K562 (cell line): ENCODE results near the gene CACNA1C. TPM values are rescaled to one million over a fixed set of nuclear protein-coding genes. Genes with fewer than 3 reads are reported as not detected.

ENCODE experiments used
- ATAC-seq: fragments of 200-7000 bp; cut with Tn5 transposase; 3 replicates; pipeline ENCODE4 v1.9.1; 2020; ENCODE audit warnings: moderate library complexity
- BruUV-seq: library from RNA; stranded (reverse); fragments of 400-500 nt; replicated peaks from 2 replicates; lab custom pipeline; 2021; lab: Mats Ljungman, UMichigan
- CTCF ChIA-PET: fragments of 300-600 bp; formaldehyde crosslinking; extraction: SDS; loops from one replicate; lab custom pipeline; 2021; ENCODE audit warnings: low intra/inter-chr PET ratio; lab: Yijun Ruan, JAX
- POLR2A ChIA-PET: fragments of 300-600, 350-650 bp; sonication (Branson Sonifier 250); formaldehyde crosslinking; extraction: SDS; loops from one replicate; lab custom pipeline; 2021; ENCODE audit warnings: antibody characterized with exemption, inconsistent platforms; lab: Yijun Ruan, JAX
- DNase-seq, 4 experiments: peaks; one replicate each; pipeline versions ENCODE4 v3.0.0 to v3.0.0-alpha.2; 2011 to 2018; ENCODE audit warnings: low spot score in 3 of 4, mixed read lengths in 3 of 4; ENCODE audit errors: extremely low read depth in 1 of 4
- FAIRE-seq: peaks from 2 replicates; lab custom pipeline; 2011; peaks lifted over from hg19 to GRCh38; lab: Jason Lieb, UNC
- H2AFZ ChIP-seq: 2 replicates; pipeline ENCODE4 v1.6.0; 2011; ENCODE audit warnings: low read depth, low read length, control low read depth, inconsistent platforms
- H3K27ac ChIP-seq: fragments of 200-600 bp; 3 replicates; pipeline ENCODE4 v1.8.0; 2011; ENCODE audit warnings: low read depth, mild to moderate bottlenecking, control low read depth, inconsistent platforms, low read length, moderate library complexity, mixed read lengths; ENCODE audit errors: extremely low read depth
- H3K27me3 ChIP-seq, 2 experiments: fragments of 300-600 bp in 1 of 2; 2 replicates in 1 of 2; 3 replicates in 1 of 2; pipeline versions ENCODE4 v1.6.0 to v1.8.0; 2011; ENCODE audit warnings: inconsistent platforms in 2 of 2, low read length in 2 of 2, mild to moderate bottlenecking in 1 of 2, mixed read lengths in 1 of 2, moderate library complexity in 1 of 2; ENCODE audit not compliant: control insufficient read depth in 2 of 2, insufficient read depth in 2 of 2
- H3K36me3 ChIP-seq: fragments of 300-600 bp; 3 replicates; pipeline ENCODE4 v1.8.0; 2011; ENCODE audit warnings: mild to moderate bottlenecking, low read length, inconsistent platforms; ENCODE audit not compliant: control insufficient read depth, insufficient read depth
- H3K4me1 ChIP-seq, 2 experiments: fragments of 200-600 bp in 1 of 2; replicated peaks in 1 of 2; 2 replicates in 1 of 2; 3 replicates in 1 of 2; pipeline versions ENCODE4 v1.5.1 to v1.8.0; 2011; ENCODE audit warnings: inconsistent platforms in 2 of 2, low read length in 2 of 2, mild to moderate bottlenecking in 1 of 2, mixed read lengths in 1 of 2, moderate library complexity in 1 of 2; ENCODE audit not compliant: control insufficient read depth in 2 of 2, insufficient read depth in 2 of 2
- H3K4me2 ChIP-seq: 2 replicates; pipeline ENCODE4 v1.6.1; 2011; ENCODE audit warnings: low read length, control low read depth, inconsistent platforms, mixed read lengths; ENCODE audit not compliant: insufficient read depth
- H3K4me3 ChIP-seq: fragments of 200-600 bp; sonication (generic), shearing (Covaris generic); 2 replicates; pipeline ENCODE4 v1.5.1; 2016; ENCODE audit warnings: control low read depth, inconsistent platforms
- H3K79me2 ChIP-seq: fragments of 200-600 bp; 3 replicates; pipeline ENCODE4 v1.8.0; 2011; ENCODE audit warnings: low read length, inconsistent platforms; ENCODE audit not compliant: control insufficient read depth, insufficient read depth
- H3K9ac ChIP-seq, 2 experiments: 2 replicates each; pipeline versions ENCODE4 v1.6.0 to v1.6.1; 2011; ENCODE audit warnings: low read depth in 2 of 2, low read length in 2 of 2, control low read depth in 1 of 2, inconsistent platforms in 1 of 2, mild to moderate bottlenecking in 1 of 2, mixed read lengths in 1 of 2; ENCODE audit not compliant: insufficient read depth in 1 of 2
- H3K9me1 ChIP-seq: one replicate; pipeline ENCODE4 v1.6.0; 2011; ENCODE audit warnings: inconsistent platforms, mild to moderate bottlenecking, low read length, moderate library complexity; ENCODE audit not compliant: control insufficient read depth, insufficient read depth
- H3K9me3 ChIP-seq: replicated peaks from 2 replicates; pipeline ENCODE4 v1.5.1; 2011; ENCODE audit warnings: low read depth, low read length, inconsistent platforms; ENCODE audit not compliant: control insufficient read depth, insufficient read depth
- H4K20me1 ChIP-seq: replicated peaks from 2 replicates; pipeline ENCODE4 v1.6.1; 2011; ENCODE audit warnings: low read length, inconsistent platforms, mixed read lengths; ENCODE audit not compliant: control insufficient read depth, insufficient read depth
- ARNT ChIP-seq, 2 experiments: fragments of 450-650 bp; IDR thresholded peaks; 2 replicates each; pipeline ENCODE4 v1.6.1; 2016; ENCODE audit warnings: mild to moderate bottlenecking in 1 of 2
- EP400 ChIP-seq: fragments of 450-650 bp; IDR thresholded peaks from 2 replicates; pipeline ENCODE4 v1.6.1; 2017; ENCODE audit warnings: antibody characterized with exemption, mild to moderate bottlenecking, moderate library complexity
- GABPB2 ChIP-seq: fragments of 250-450 bp; sonication (Bioruptor Pico); conservative IDR thresholded peaks from 2 replicates; pipeline ENCODE4 v1.5.1; 2021; ENCODE audit warnings: mild to moderate bottlenecking
- GTF2F1 ChIP-seq: IDR thresholded peaks from 2 replicates; pipeline ENCODE4 v1.6.1; 2011; ENCODE audit warnings: low read depth, low read length, improper control_type of control experiment
- MNT ChIP-seq, 2 experiments: fragments of 450-650 bp; conservative IDR thresholded peaks; 2 replicates each; pipeline ENCODE4 v1.6.1; 2017; ENCODE audit warnings: mild to moderate bottlenecking in 2 of 2, moderate library complexity in 2 of 2
- MYC ChIP-seq, 2 experiments: fragments of 250-450 bp in 1 of 2; sonication (Bioruptor Pico) in 1 of 2; IDR thresholded peaks; 2 replicates each; pipeline versions ENCODE4 v1.5.1 to v1.6.1; 2012 to 2021; ENCODE audit warnings: low read depth in 2 of 2, borderline replicate concordance in 1 of 2, improper control_type of control experiment in 1 of 2, low read length in 1 of 2, mild to moderate bottlenecking in 1 of 2, moderate library complexity in 1 of 2
- NFE2 ChIP-seq: IDR thresholded peaks from 2 replicates; pipeline ENCODE4 v1.6.1; 2014; ENCODE audit warnings: antibody characterized with exemption, low read depth
- PTBP1 ChIP-seq: fragments of 200-400 bp; formaldehyde crosslinking; IDR thresholded peaks from 2 replicates; pipeline ENCODE4 v1.6.1; 2017; ENCODE audit warnings: low read depth, low read length
- RBBP5 ChIP-seq: fragments of 200-600 bp; sonication (generic); IDR thresholded peaks from 2 replicates; pipeline ENCODE4 v1.6.1; 2012; ENCODE audit warnings: borderline replicate concordance, mild to moderate bottlenecking, low read length, control low read depth, inconsistent platforms; ENCODE audit not compliant: insufficient read depth, poor library complexity, severe bottlenecking
- YY1 ChIP-seq, 3 experiments: IDR thresholded peaks; 2 replicates each; pipeline ENCODE4 v1.6.1; 2011; ENCODE audit warnings: low read length in 2 of 3, mild to moderate bottlenecking in 2 of 3, moderate library complexity in 2 of 3, borderline replicate concordance in 1 of 3, control low read depth in 1 of 3, low read depth in 1 of 3; ENCODE audit not compliant: insufficient read depth in 3 of 3, insufficient replicate concordance in 2 of 3, control insufficient read depth in 1 of 3, insufficient read length in 1 of 3; ENCODE audit errors: extremely low read depth in 1 of 3
- ZNF583 ChIP-seq: fragments of 250-450 bp; sonication (Bioruptor Pico); IDR thresholded peaks from 2 replicates; pipeline ENCODE4 v1.4.0; 2020
- ZNF695 ChIP-seq: fragments of 450-650 bp; formaldehyde crosslinking; IDR thresholded peaks from 2 replicates; pipeline ENCODE4 v1.4.0; 2020; ENCODE audit warnings: mild to moderate bottlenecking, moderate library complexity
- ZSCAN32 ChIP-seq: fragments of 450-650 bp; formaldehyde crosslinking; IDR thresholded peaks from 2 replicates; pipeline ENCODE4 v1.4.0; 2020; ENCODE audit warnings: mild to moderate bottlenecking, moderate library complexity
- WGBS: fragments of 100-300 bp; shearing (Covaris generic); methylation state at CpG from one replicate; pipeline ENCODE4 v1.1.6; 2016; ENCODE audit warnings: low coverage, mixed read lengths; ENCODE audit not compliant: insufficient coverage; ENCODE audit errors: missing lambda C conversion rate; 5-methylcytosine and 5-hydroxymethylcytosine counted together
- in situ Hi-C: fragments of 300-500 bp; cut with MboI; formaldehyde crosslinking; loops from 4 replicates; pipeline ENCODE4 v1.15.0; 2018; ENCODE audit warnings: inconsistent platforms, mixed read lengths
- intact Hi-C: fragments of 100-400 bp; cut with micrococcal nuclease; formaldehyde crosslinking; loops from 2 replicates; pipeline ENCODE4 v1.14.2; 2022
- polyA plus RNA-seq, 8 experiments: library from polyadenylated mRNA; depleted of rRNA in 4 of 8; stranded (reverse) in 5 of 8; unstranded in 3 of 8; fragments of >200 nt; fragmentation: Nextera tagmentation in 2 of 8; fragmentation: Illumina TruSeq in 1 of 8; extraction: Ambion mirVana in 2 of 8; extraction: Trizol in 1 of 8; gene quantifications; 2 replicates each; pipeline versions ENCODE4 v1.2.1 to v1.2.3, GENCODE V29; 2011 to 2014; ENCODE audit warnings: inconsistent platforms in 1 of 8, missing spikeins in 1 of 8
- total RNA-seq, 7 experiments: library from RNA; depleted of rRNA in 6 of 7; stranded (reverse); fragments of >200 nt in 6 of 7; fragmentation: Illumina TruSeq in 2 of 7; extraction: Trizol in 2 of 7; gene quantifications; 2 replicates each; pipeline versions ENCODE4 v1.2.1 to v1.2.3, GENCODE V29; 2011 to 2021; ENCODE audit warnings: low replicate concordance in 1 of 7

The CACNA1C gene
- total and polyA plus RNA-seq, 9 of the 15 experiments (the other 6 are each of a cell fraction or from before 2014, with no cell fraction given): not detected

GRCh38 chr12:2384533-2385351 lies 332.0 kb downstream of the CACNA1C start:
- Histone ChIP-seq H3K4me1 (no peaks in the 10 kb centered on the region), H3K9me1 (no peaks in the 10 kb centered on the region), H2AFZ (no peak overlapping the region), H3K9me3 (no peaks in the 10 kb centered on the region), H3K4me3 (no peak overlapping the region), H3K9ac (no peak overlapping the region), H3K36me3 (no peaks in the 10 kb centered on the region), H3K27me3 (peaks cover 0 to 5% of the 10 kb centered on the region in 2 experiments; a peak in 2 of 5 replicates), H4K20me1 (no peaks in the 10 kb centered on the region), H3K79me2 (no peaks in the 10 kb centered on the region), H3K27ac (no peak overlapping the region), H3K4me2 (no peak overlapping the region)
- TF ChIP-seq ARNT (IDR thresholded peaks at IDR 0.05) (no peak), RBBP5 (no peak), ZNF583 (CRISPR knock-in tag) (no peak)
- ATAC-seq: no peak
- WGBS: 0% methylated on average over 12 of the region's 17 CpGs
- no TSS peak for BruUV-seq
- POLR2A ChIA-PET: no interaction called here
- in situ Hi-C loops: no loop called here
- intact Hi-C loops: no loop called here
- CTCF ChIA-PET: no interaction called here
- no peak for DNase-seq
- FAIRE-seq: no peak

- Histone ChIP-seq H3K9me1 (no peaks in the 10 kb centered on the region), H4K20me1 (no peaks in the 10 kb centered on the region), H3K9me3 (no peaks in the 10 kb centered on the region), H3K4me3 (no peak overlapping the region), H3K36me3 (no peaks in the 10 kb centered on the region), H2AFZ (no peak overlapping the region), H3K27ac (no peak overlapping the region), H3K27me3 (peaks cover 0 to 6% of the 10 kb centered on the region in 2 experiments; a peak in 2 of 5 replicates), H3K4me1 (no peaks in the 10 kb centered on the region), H3K79me2 (no peaks in the 10 kb centered on the region), H3K4me2 (no peak overlapping the region), H3K9ac (no peak overlapping the region)
- ChIA-PET CTCF (no interaction called here), POLR2A (interaction anchor here (0.5 kb wide), 1 partner anchor 25 kb away, joined by 3 read pairs; no protein-coding TSS in a partner anchor)
- FAIRE-seq (no peak), DNase-seq (no peak), ATAC-seq (no peak)
- BruUV-seq: no TSS peak
- WGBS: 0% methylated on average over 3 of the region's 5 CpGs
- in situ Hi-C loops: no loop called here
- intact Hi-C loops: no loop called here
- TF ChIP-seq GABPB2 (CRISPR knock-in tag) (no peak), MYC (IDR thresholded peaks at IDR 0.05; ENCODE audit: low read depth, low read length) (no peak), MYC (CRISPR knock-in tag; IDR thresholded peaks at IDR 0.05; ENCODE audit: borderline replicate concordance, low read depth) (no peak), MNT (conservative IDR thresholded peaks at IDR 0.05) (no peak), ZNF695 (CRISPR knock-in tag) (no peak), PTBP1 (no peak), EP400 (no peak), YY1 (IDR thresholded peaks at IDR 0.05; ENCODE audit: borderline replicate concordance in 1 of 3, control insufficient read depth in 1 of 3, extremely low read depth in 1 of 3, insufficient read depth in 3 of 3, insufficient read length in 1 of 3, insufficient replicate concordance in 2 of 3, low read depth in 1 of 3, low read length in 2 of 3) (no peak), ZSCAN32 (CRISPR knock-in tag) (no peak), GTF2F1 (no peak), NFE2 (no peak)
These were observed 332.7 kb downstream of the CACNA1C start for GRCh38 chr12:2385529-2385928.
